ENCODE measurements around the gene ROBO1.

- TF ChIP-seq CTCF (IDR thresholded peaks at IDR 0.05; ENCODE audit: extremely low read depth in 1 of 2, insufficient read depth in 1 of 2, low read depth in 1 of 2, low read length in 2 of 2) (no peak), POLR2A (IDR thresholded peaks at IDR 0.05; ENCODE audit: low read depth, low read length) (no peak), MAX (IDR thresholded peaks at IDR 0.05; ENCODE audit: insufficient read depth, insufficient read length) (no peak), POLR2AphosphoS5 (IDR thresholded peaks at IDR 0.05; ENCODE audit: insufficient read depth, low read depth, low read length) (no peak)
These were observed 400.7 kb downstream of the ROBO1 start for GRCh38 chr3:79367066-79367465.

Data from endothelial cell of umbilical vein (primary cell).